Ammon's horn (tissue), 1 donor: ENCODE results near the gene PAH.
A peak's percentile ranks its signal among the peaks of the same experiment; 100 is the strongest.

ENCODE experiments used
- DNase-seq: peaks from one replicate; pipeline ENCODE4 v3.0.0-alpha.2; 2016; ENCODE audit warnings: low spot score

The PAH gene

GRCh38 chr12:102816816-102817434 is 100.1 kb downstream of the PAH start:
- peak; percentile 15 for DNase-seq

- no peak for DNase-seq
Measured at GRCh38 chr12:102814691-102815367, 102.2 kb downstream of the PAH start.

GRCh38 chr12:102812344-102812743 is 104.7 kb downstream of the PAH start:
- no peak for DNase-seq

- peak; percentile 15 for DNase-seq
Measured at GRCh38 chr12:102811110-102811737, 105.8 kb downstream of the PAH start.

- DNase-seq, result no peak
Measured at GRCh38 chr12:102808412-102808811, 108.6 kb downstream of the PAH start.

- no peak for DNase-seq
Measured at GRCh38 chr12:102806592-102806991, 110.5 kb downstream of the PAH start.

- no peak for DNase-seq
Measured at GRCh38 chr12:102806110-102806509, 110.9 kb downstream of the PAH start.

- DNase-seq, result no peak
Measured at GRCh38 chr12:102800565-102800964, 116.5 kb downstream of the PAH start.

GRCh38 chr12:102799229-102799628 is 117.8 kb downstream of the PAH start:
- DNase-seq, result no peak

GRCh38 chr12:102797528-102797927 is 119.5 kb downstream of the PAH start:
- no peak for DNase-seq

- peak; percentile 16 for DNase-seq
Measured at GRCh38 chr12:102793921-102794320, 123.1 kb downstream of the PAH start.
